GM12878 (cell line): Measurements from ENCODE around the gene PPP2R3A. TPM values are rescaled to one million over a fixed set of nuclear protein-coding genes. Genes with fewer than 3 reads are reported as not detected.

Source experiments
- ATAC-seq: fragments of 200-7000 bp; cut with Tn5 transposase; 3 replicates; pipeline ENCODE4 v1.9.1; 2020; ENCODE audit warnings: mild to moderate bottlenecking, moderate library complexity
- BruUV-seq: library from RNA; stranded (reverse); fragments of 400-500 nt; replicated peaks from 2 replicates; lab custom pipeline; 2021; lab: Mats Ljungman, UMichigan
- CTCF ChIA-PET: fragments of 300-600 bp; sonication (Branson Sonifier 250); formaldehyde crosslinking; extraction: SDS; loops from one replicate; lab custom pipeline; 2021; ENCODE audit warnings: inconsistent platforms; lab: Yijun Ruan, JAX
- POLR2A ChIA-PET: fragments of 350-600 bp; formaldehyde crosslinking; extraction: SDS; loops from one replicate; lab custom pipeline; 2021; ENCODE audit warnings: inconsistent platforms; lab: Charles Lee
- RAD21 ChIA-PET: fragments of 300-600 bp; sonication (Branson Sonifier 250); formaldehyde crosslinking; loops from one replicate; lab custom pipeline; 2023; ENCODE audit warnings: antibody characterized with exemption; ENCODE audit not compliant: unreplicated experiment; lab: Charles Lee
- SMC1A ChIA-PET: fragments of 300-600 bp; sonication (Branson Sonifier 250); formaldehyde crosslinking; loops from one replicate; lab custom pipeline; 2023; ENCODE audit not compliant: unreplicated experiment, uncharacterized antibody; lab: Charles Lee
- DNase-seq: peaks from one replicate; pipeline ENCODE4 v3.0.0-alpha.2; 2011; ENCODE audit warnings: low read depth, low spot score
- FAIRE-seq: peaks from 3 replicates; lab custom pipeline; 2011; peaks lifted over from hg19 to GRCh38; lab: Jason Lieb, UNC
- H2AFZ ChIP-seq: 2 replicates; pipeline ENCODE4 v1.6.0; 2011; ENCODE audit warnings: low read depth, low read length, control low read depth; ENCODE audit not compliant: control insufficient read depth
- H3K27ac ChIP-seq: 2 replicates; pipeline ENCODE4 v1.5.1; 2011; ENCODE audit warnings: control low read depth; ENCODE audit not compliant: control insufficient read depth, insufficient read depth
- H3K27me3 ChIP-seq, 2 experiments: replicated peaks in 1 of 2; 2 replicates each; pipeline versions ENCODE4 v1.6.0 to v1.6.1; 2011; ENCODE audit warnings: low read length in 1 of 2; ENCODE audit not compliant: control insufficient read depth in 2 of 2, insufficient read depth in 2 of 2
- H3K36me3 ChIP-seq, 2 experiments: 2 replicates each; pipeline ENCODE4 v1.5.1; 2011; ENCODE audit warnings: low read length in 1 of 2; ENCODE audit not compliant: control insufficient read depth in 2 of 2, insufficient read depth in 2 of 2
- H3K4me1 ChIP-seq: 2 replicates; pipeline ENCODE4 v1.6.1; 2011; ENCODE audit warnings: mild to moderate bottlenecking, low read length, moderate library complexity, mixed read lengths; ENCODE audit not compliant: control insufficient read depth, insufficient read depth
- H3K4me2 ChIP-seq: 2 replicates; pipeline ENCODE4 v1.6.0; 2011; ENCODE audit warnings: control low read depth; ENCODE audit not compliant: control insufficient read depth, insufficient read depth
- H3K4me3 ChIP-seq: fragments of 200-600 bp; sonication (generic); 2 replicates; pipeline ENCODE4 v1.5.1; 2016
- H3K79me2 ChIP-seq: 2 replicates; pipeline ENCODE4 v1.6.0; 2011; ENCODE audit warnings: low read length; ENCODE audit not compliant: control insufficient read depth, insufficient read depth
- H3K9ac ChIP-seq: 2 replicates; pipeline ENCODE4 v1.8.0; 2011; ENCODE audit warnings: low read length, control low read depth, mixed read lengths; ENCODE audit not compliant: control insufficient read depth, insufficient read depth
- H3K9me3 ChIP-seq: replicated peaks from 3 replicates; pipeline ENCODE4 v1.5.1; 2011; ENCODE audit warnings: mild to moderate bottlenecking, low read length; ENCODE audit not compliant: control insufficient read depth, insufficient read depth
- H4K20me1 ChIP-seq: 2 replicates; pipeline ENCODE4 v1.6.0; 2011; ENCODE audit not compliant: control insufficient read depth, insufficient read depth
- BMI1 ChIP-seq: fragments of 450-650 bp; IDR thresholded peaks from 2 replicates; pipeline ENCODE4 v1.6.1; 2016; ENCODE audit warnings: mild to moderate bottlenecking, moderate library complexity, borderline replicate concordance
- CEBPZ ChIP-seq: fragments of 150-350 bp; IDR thresholded peaks from 2 replicates; pipeline ENCODE4 v1.6.1; 2016; ENCODE audit warnings: low read depth, low read length
- CHD2 ChIP-seq: IDR thresholded peaks from 2 replicates; pipeline ENCODE4 v1.6.1; 2011; ENCODE audit warnings: low read depth, low read length, improper control_type of control experiment, borderline replicate concordance
- CTCF ChIP-seq, 3 experiments: IDR thresholded peaks in 2 of 3; conservative IDR thresholded peaks in 1 of 3; 2 replicates each; pipeline ENCODE4 v1.5.1; 2011; ENCODE audit warnings: low read depth in 3 of 3, low read length in 3 of 3, mild to moderate bottlenecking in 3 of 3, control low read depth in 2 of 3, moderate library complexity in 2 of 3, inconsistent platforms in 1 of 3, mixed read lengths in 1 of 3; ENCODE audit not compliant: control insufficient read depth in 2 of 3, insufficient read depth in 1 of 3; ENCODE audit errors: extremely low read depth in 1 of 3
- KLF5 ChIP-seq: fragments of 450-650 bp; IDR thresholded peaks from 2 replicates; pipeline ENCODE4 v1.6.1; 2014; ENCODE audit warnings: mild to moderate bottlenecking; ENCODE audit not compliant: partially characterized antibody
- RAD21 ChIP-seq: IDR thresholded peaks from 2 replicates; pipeline ENCODE4 v1.6.1; 2011; ENCODE audit warnings: mild to moderate bottlenecking, low read depth, low read length, moderate library complexity; ENCODE audit not compliant: insufficient read depth
- RELA ChIP-seq: fragments of 450-650 bp; IDR thresholded peaks from 2 replicates; pipeline ENCODE4 v1.8.0; 2014; ENCODE audit warnings: borderline replicate concordance; ENCODE audit not compliant: partially characterized antibody
- SMC3 ChIP-seq: IDR thresholded peaks from 2 replicates; pipeline ENCODE4 v1.6.1; 2011; ENCODE audit warnings: low read length, improper control_type of control experiment, borderline replicate concordance
- TBL1XR1 ChIP-seq: IDR thresholded peaks from 2 replicates; pipeline ENCODE4 v1.6.1; 2012; ENCODE audit warnings: low read depth, low read length, improper control_type of control experiment
- WGBS: methylation state at CpG from one replicate; pipeline ENCODE4 v1.1.6; 2016; ENCODE audit warnings: low lambda C conversion rate; ENCODE audit not compliant: insufficient replicate concordance, insufficient coverage; ENCODE audit errors: missing lambda C conversion rate; 5-methylcytosine and 5-hydroxymethylcytosine counted together
- in situ Hi-C: fragments of 300-500 bp; cut with MboI; formaldehyde crosslinking; loops from 9 replicates; pipeline ENCODE4 v1.14.3; 2018; ENCODE audit warnings: mixed read lengths
- intact Hi-C: fragments of 100-400 bp; cut with micrococcal nuclease; formaldehyde crosslinking; loops from one replicate; pipeline ENCODE4 v1.14.2; 2022; ENCODE audit not compliant: unreplicated experiment
- polyA plus RNA-seq, 11 experiments: library from polyadenylated mRNA; depleted of rRNA in 4 of 11; unstranded in 6 of 11; stranded (reverse) in 5 of 11; fragments of >200 nt; fragmentation: Nextera tagmentation in 4 of 11; fragmentation: Illumina TruSeq in 1 of 11; extraction: Ambion mirVana in 4 of 11; extraction: Trizol in 1 of 11; gene quantifications; 1 replicate in 1 of 11; 2 replicates in 10 of 11; pipeline versions ENCODE4 v1.2.1 to v1.2.3, GENCODE V29; 2011 to 2016; ENCODE audit warnings: inconsistent platforms in 2 of 11, missing spikeins in 2 of 11, low read depth in 1 of 11
- total RNA-seq, 4 experiments: library from RNA; depleted of rRNA in 3 of 4; stranded (reverse); fragments of >200 nt in 3 of 4; fragmentation: Illumina TruSeq in 1 of 4; extraction: Trizol in 1 of 4; gene quantifications; 2 replicates each; pipeline versions ENCODE4 v1.2.1 to v1.2.3, GENCODE V29; 2013 to 2021

Gene PPP2R3A
- total and polyA plus RNA-seq, 10 of the 15 experiments (the other 5 are each of a cell fraction or from before 2014, with no cell fraction given) = under 0.01 to 0.16 (median 0.06) TPM; not detected in 5

- TF ChIP-seq RELA (no peak), BMI1 (no peak), CEBPZ (no peak), CHD2 (no peak), TBL1XR1 (no peak)
These were observed 73.1 kb downstream of the PPP2R3A start (continued) for GRCh38 chr3:136038668-136039067.

GRCh38 chr3:136042608-136043221, 77.2 kb downstream of the PPP2R3A start:
- RAD21 ChIA-PET = interaction anchor here (1.5 to 2.8 kb wide), 3 partner anchors 120 to 1441 kb away, joined by 3 to 12 read pairs (median 4); no protein-coding TSS in a partner anchor
- FAIRE-seq = peak; percentile 59

More at GRCh38 chr3:136042608-136043221, 77.2 kb downstream of the PPP2R3A start:
- 70% methylated on average over 7 of the region's 7 CpGs for WGBS
- H3K9ac ChIP-seq = no peak overlapping the region
- H2AFZ ChIP-seq = no peak overlapping the region
- ChIA-PET CTCF (interaction anchor here (0.6 to 3.7 kb wide), 29 partner anchors 10 to 1792 kb away, joined by 3 to 27 read pairs (median 3); partner anchors contain the start of gene EPHB1), SMC1A (interaction anchor here (0.6 to 1.6 kb wide), 10 partner anchors 23 to 1735 kb away, joined by 3 to 6 read pairs (median 3); no protein-coding TSS in a partner anchor), POLR2A (interaction anchor here (0.5 kb wide), 1 partner anchor 1077 kb away, joined by 6 read pairs; no protein-coding TSS in a partner anchor)
- H4K20me1 ChIP-seq = no peaks in the 10 kb centered on the region
- no peak overlapping the region for H3K27ac ChIP-seq
- ATAC-seq (peak; percentile 55; the same call in 2 of the 3 replicates), DNase-seq (no peak)
- no peaks in the 10 kb centered on the region for H3K9me3 ChIP-seq
- intact Hi-C loops (loop anchor here (2.0 to 5.0 kb wide), 3 partner anchors 124 to 1440 kb away; no protein-coding TSS in a partner anchor), in situ Hi-C loops (no loop called here)
- BruUV-seq = no TSS peak
- H3K79me2 ChIP-seq = no peaks in the 10 kb centered on the region
- no peak overlapping the region for H3K4me2 ChIP-seq
- TF ChIP-seq KLF5 (no peak), RAD21 (peak; percentile 53), CTCF (IDR thresholded peaks at IDR 0.05 in 2 of 3, conservative IDR thresholded peaks at IDR 0.05 in 1 of 3; ENCODE audit: control insufficient read depth in 2 of 3, extremely low read depth in 1 of 3, insufficient read depth in 1 of 3, low read depth in 3 of 3, low read length in 3 of 3) (peak; percentile 28 to 57 (median 48); a peak in 5 of 6 replicates), SMC3 (peak; percentile 25; the same call in 1 of the 2 replicates)
- H3K4me3 ChIP-seq = no peak overlapping the region
- no peaks in the 10 kb centered on the region; a peak in 1 of 4 replicates for H3K27me3 ChIP-seq
- H3K36me3 ChIP-seq = no peaks in the 10 kb centered on the region
- no peaks in the 10 kb centered on the region for H3K4me1 ChIP-seq
